Measurements from ENCODE around the gene SH3RF2. TPM values are rescaled to one million over a fixed set of nuclear protein-coding genes. Genes with fewer than 3 reads are reported as not detected.

Gene SH3RF2
- total and polyA plus RNA-seq, 10 of the 15 experiments (the other 5 are each of a cell fraction or from before 2014, with no cell fraction given): 0.15 TPM; not detected in 9

DNA sequence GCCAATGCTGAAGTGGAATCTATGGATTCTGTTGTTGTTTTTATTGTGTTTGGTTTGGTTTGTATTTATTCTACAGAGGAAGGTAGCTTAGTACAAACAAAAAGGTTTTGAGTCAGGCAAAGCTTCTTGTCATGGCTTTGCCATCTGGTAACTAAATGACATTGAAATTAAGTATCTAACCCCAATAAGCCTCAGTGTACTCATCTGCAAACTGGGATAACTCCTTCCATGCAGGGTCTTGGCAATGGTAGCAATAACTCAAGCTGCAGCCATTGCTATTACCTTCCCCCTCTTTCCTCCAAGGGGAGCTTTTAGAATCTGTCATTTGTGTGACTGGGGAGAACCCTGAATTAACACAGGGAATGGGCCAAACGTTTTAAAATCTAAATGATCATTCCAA, 89.3 kb downstream of the SH3RF2 start:
- no peaks in the 10 kb centered on the region for H3K4me1 ChIP-seq (ENCODE audit: control insufficient read depth, insufficient read depth, low read length)
- in situ Hi-C loops (cut with MboI) (no loop called here), intact Hi-C loops (cut with micrococcal nuclease; ENCODE audit: unreplicated experiment) (no loop called here)
- 0% methylated on average over 1 of the region's 1 CpG for WGBS (ENCODE audit: insufficient coverage, insufficient replicate concordance, low lambda C conversion rate, missing lambda C conversion rate)
- no peaks in the 10 kb centered on the region for H3K36me3 ChIP-seq (ENCODE audit: control insufficient read depth in 2 of 2, insufficient read depth in 2 of 2, low read length in 1 of 2)
- ChIA-PET POLR2A (no interaction called here), RAD21 (ENCODE audit: unreplicated experiment) (no interaction called here), CTCF (interaction anchor here (1.1 kb wide), 1 partner anchor 105 kb away, joined by 3 read pairs; no protein-coding TSS in a partner anchor), SMC1A (ENCODE audit: uncharacterized antibody, unreplicated experiment) (no interaction called here)
- H4K20me1 ChIP-seq (ENCODE audit: control insufficient read depth, insufficient read depth): no peaks in the 10 kb centered on the region
- H3K9ac ChIP-seq (ENCODE audit: control insufficient read depth, insufficient read depth, low read length): no peak overlapping the region
- peaks cover 0 to 2% of the 10 kb centered on the region in 2 experiments; a peak in 1 of 4 replicates for H3K27me3 ChIP-seq (replicated peaks in 1 of 2; ENCODE audit: control insufficient read depth in 2 of 2, insufficient read depth in 2 of 2, low read length in 1 of 2)
- BruUV-seq (replicated peaks): no TSS peak
- ATAC-seq: no peak
- TF ChIP-seq SMAD1 (IDR thresholded peaks at IDR 0.05; ENCODE audit: low read depth, partially characterized antibody) (no peak), IKZF1 (conservative IDR thresholded peaks at IDR 0.05) (no peak), BCL11A (IDR thresholded peaks at IDR 0.05; ENCODE audit: low read depth, low read length) (no peak), PAX5 (IDR thresholded peaks at IDR 0.05; ENCODE audit: borderline replicate concordance, low read depth, low read length) (no peak), TAF1 (IDR thresholded peaks at IDR 0.05; ENCODE audit: borderline replicate concordance, low read depth, low read length) (no peak), RFX5 (IDR thresholded peaks at IDR 0.05; ENCODE audit: low read depth, low read length) (no peak), SMARCA5 (IDR thresholded peaks at IDR 0.05) (no peak), LARP7 (IDR thresholded peaks at IDR 0.05) (no peak), WRNIP1 (IDR thresholded peaks at IDR 0.05; ENCODE audit: borderline replicate concordance, low read depth, low read length) (no peak), NBN (IDR thresholded peaks at IDR 0.05) (no peak)
- TF ChIP-seq, protein P1, sequence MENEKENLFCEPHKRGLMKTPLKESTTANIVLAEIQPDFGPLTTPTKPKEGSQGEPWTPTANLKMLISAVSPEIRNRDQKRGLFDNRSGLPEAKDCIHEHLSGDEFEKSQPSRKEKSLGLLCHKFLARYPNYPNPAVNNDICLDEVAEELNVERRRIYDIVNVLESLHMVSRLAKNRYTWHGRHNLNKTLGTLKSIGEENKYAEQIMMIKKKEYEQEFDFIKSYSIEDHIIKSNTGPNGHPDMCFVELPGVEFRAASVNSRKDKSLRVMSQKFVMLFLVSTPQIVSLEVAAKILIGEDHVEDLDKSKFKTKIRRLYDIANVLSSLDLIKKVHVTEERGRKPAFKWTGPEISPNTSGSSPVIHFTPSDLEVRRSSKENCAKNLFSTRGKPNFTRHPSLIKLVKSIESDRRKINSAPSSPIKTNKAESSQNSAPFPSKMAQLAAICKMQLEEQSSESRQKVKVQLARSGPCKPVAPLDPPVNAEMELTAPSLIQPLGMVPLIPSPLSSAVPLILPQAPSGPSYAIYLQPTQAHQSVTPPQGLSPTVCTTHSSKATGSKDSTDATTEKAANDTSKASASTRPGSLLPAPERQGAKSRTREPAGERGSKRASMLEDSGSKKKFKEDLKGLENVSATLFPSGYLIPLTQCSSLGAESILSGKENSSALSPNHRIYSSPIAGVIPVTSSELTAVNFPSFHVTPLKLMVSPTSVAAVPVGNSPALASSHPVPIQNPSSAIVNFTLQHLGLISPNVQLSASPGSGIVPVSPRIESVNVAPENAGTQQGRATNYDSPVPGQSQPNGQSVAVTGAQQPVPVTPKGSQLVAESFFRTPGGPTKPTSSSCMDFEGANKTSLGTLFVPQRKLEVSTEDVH (IDR thresholded peaks at IDR 0.05; ENCODE audit: low read depth, partially characterized antibody): no peak
- H3K27ac ChIP-seq (ENCODE audit: control insufficient read depth, insufficient read depth): no peak overlapping the region
- no peaks in the 10 kb centered on the region for H3K79me2 ChIP-seq (ENCODE audit: control insufficient read depth, insufficient read depth, low read length)
- DNase-seq (ENCODE audit: low read depth, low spot score): no peak
- no peak overlapping the region for H3K4me3 ChIP-seq
- H3K9me3 ChIP-seq (replicated peaks; ENCODE audit: control insufficient read depth, insufficient read depth, low read length): no peaks in the 10 kb centered on the region
- H3K4me2 ChIP-seq (ENCODE audit: control insufficient read depth, insufficient read depth): no peak overlapping the region
- no peak overlapping the region for H2AFZ ChIP-seq (ENCODE audit: control insufficient read depth, low read depth, low read length)
- no peak for FAIRE-seq

Measured in GM12878 (cell line).